GM18867 (cell line): ENCODE results near the gene SEMA5B.
A peak's percentile ranks its signal among the peaks of the same experiment; 100 is the strongest.

Source experiments
- ATAC-seq: cut with Tn5 transposase; IDR thresholded peaks from one replicate; pipeline ENCODE4 v1.9.1; 2021; ENCODE audit warnings: mild to moderate bottlenecking, moderate library complexity; ENCODE audit not compliant: unreplicated experiment

The SEMA5B gene

DNA sequence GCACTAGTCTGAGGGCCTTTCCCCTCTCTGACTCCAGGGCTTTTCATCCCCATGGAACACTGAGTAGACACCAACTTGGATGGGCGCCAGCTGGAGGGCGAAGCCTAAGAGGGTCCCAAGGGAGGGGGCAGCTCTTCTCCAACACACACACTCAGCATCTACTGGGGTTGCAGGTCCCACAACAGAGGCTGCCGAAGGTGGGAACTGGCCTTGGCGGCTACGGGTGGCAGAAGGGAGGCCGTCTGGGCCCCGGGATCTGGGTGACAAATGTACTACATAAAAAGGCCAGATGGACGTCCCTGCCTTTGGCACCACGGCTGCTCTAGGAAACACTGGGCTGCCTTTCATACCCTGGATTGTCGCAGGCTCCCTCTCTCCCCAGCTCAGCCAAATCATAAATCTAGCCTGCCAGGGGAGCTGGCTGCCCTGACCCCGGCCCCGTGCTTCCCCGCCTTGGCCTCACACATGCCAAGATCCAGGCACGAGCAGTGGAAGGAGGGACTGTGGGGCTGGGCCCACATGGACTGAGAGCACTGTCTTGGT lies 31.5 kb downstream of the SEMA5B start:
- no peak for ATAC-seq

- ATAC-seq: no peak
Measured at GRCh38 chr3:122994954-122995353, 32.6 kb downstream of the SEMA5B start.

GRCh38 chr3:122993124-122993978 lies 34.2 kb downstream of the SEMA5B start:
- no peak for ATAC-seq

GRCh38 chr3:122992676-122993075 lies 34.9 kb downstream of the SEMA5B start:
- ATAC-seq: no peak

DNA sequence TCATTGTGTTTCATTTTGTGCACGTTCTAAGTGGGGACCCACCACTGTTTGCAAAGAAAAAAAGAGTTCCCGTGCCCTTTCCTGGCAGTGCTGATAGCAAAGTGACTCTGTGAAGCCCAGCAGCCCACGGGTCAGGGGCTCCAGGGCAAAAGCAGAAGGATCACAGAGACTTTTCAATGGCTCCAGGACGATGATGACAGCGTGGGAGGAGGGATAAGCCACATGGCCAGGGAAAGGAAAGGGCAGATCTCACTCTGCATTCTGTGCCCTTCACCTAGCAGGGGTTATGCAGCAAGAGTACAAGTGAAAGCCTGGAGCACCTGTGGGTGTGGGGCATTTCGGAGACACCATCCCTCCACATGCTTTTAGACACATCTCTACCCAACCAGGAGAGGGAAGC lies 35.4 kb downstream of the SEMA5B start:
- ATAC-seq: no peak

DNA sequence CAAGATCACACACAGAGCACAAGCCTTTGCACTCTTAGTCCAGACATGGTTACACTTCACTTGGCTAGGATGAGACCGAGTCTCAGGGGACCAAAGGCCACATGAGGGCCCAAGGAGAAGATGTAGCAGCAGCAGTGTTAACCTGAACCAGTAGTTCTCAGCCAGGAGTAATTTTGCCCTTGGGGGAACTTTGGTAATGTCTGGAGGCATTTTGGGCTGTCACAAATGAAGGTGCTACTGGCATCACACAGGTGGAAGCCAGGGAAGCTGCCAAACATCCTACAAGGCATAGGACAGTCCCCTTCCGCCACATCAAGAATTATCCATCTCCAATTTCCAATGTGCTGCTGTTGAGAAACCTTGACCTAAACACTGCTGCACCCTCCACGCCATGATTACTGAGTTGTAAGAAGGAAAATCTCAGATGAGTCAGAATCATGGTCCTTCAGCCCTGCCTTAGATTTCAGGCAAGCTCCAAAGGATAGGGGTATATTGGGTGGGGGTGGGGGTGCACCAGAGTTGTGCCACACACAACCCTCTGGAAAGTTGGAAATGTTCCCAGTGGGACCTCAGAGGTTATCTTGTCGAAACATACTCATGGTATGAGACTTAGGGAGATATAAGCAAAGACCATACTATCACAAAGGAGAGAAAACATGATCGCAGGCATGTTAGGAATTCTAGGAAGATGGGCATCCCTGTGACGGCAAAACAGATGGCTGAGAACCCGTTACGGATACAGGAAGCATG lies 36.2 kb downstream of the SEMA5B start:
- ATAC-seq: no peak

DNA sequence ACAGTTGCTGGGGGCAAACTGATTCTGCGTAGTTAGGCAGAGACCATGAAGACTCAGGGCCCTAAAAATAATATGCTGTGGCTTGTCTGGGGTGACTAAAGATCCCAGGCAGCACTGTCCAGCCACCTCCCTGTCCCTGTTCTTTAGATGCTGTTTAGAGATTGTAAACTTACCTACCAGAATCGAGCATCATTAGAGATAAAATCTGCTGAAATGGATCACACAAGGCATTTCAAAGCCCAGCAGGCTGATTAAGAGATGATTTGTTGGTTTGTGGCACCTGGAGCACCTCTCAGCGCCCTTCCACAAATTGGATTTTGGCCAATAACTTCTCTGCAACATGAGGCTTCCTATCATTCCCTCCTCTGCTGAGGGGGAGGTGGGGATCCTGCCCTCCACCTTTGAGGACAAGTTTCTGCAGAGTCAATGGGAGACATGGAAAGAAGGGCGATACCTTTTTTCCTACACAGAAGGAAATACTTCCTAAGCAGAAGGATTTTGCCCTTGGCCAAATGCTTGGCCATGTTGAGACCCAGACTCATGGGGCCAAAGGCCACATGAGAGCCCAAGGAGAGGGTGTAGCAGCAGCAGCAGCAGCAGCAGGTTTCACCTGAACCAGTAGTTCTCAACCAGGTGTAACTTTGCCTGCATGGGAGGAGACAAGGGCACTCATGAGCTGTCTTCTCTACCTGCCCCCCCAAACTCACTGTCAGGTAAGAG lies 37.5 kb downstream of the SEMA5B start:
- ATAC-seq: no peak

- no peak for ATAC-seq
Measured at GRCh38 chr3:122988508-122988907, 39.1 kb downstream of the SEMA5B start.

DNA sequence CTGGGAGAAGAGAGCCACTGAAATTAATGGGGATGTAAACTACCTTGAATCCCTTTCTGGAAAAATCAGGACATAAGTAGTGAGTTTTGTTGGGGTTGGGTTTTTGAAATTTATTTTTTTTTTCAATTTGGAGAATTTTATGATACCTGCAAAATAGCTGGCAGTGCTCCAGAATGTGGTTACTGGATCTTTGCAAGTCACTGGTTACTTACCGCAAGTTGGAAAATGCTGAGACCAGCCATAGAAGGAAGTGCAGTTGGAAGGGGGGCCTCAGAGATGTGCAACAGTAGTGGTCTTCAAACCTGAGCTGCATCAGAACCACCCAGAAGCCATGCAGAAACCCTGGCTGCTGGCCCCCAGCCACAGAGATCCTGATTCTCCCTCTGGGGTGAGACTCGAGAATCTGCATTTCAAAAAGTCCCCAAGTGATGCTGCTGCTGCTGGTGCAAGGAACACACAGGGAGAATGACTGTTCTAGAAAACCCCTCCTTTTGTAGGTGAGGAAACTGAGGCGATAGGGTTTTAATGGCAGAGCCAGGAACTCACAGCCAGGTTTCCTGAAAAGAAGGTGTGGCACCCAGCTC lies 39.7 kb downstream of the SEMA5B start:
- no peak for ATAC-seq

GRCh38 chr3:122987231-122987630 lies 40.3 kb downstream of the SEMA5B start:
- ATAC-seq: no peak

- no peak for ATAC-seq
Measured at GRCh38 chr3:122986693-122987179, 40.8 kb downstream of the SEMA5B start.

DNA sequence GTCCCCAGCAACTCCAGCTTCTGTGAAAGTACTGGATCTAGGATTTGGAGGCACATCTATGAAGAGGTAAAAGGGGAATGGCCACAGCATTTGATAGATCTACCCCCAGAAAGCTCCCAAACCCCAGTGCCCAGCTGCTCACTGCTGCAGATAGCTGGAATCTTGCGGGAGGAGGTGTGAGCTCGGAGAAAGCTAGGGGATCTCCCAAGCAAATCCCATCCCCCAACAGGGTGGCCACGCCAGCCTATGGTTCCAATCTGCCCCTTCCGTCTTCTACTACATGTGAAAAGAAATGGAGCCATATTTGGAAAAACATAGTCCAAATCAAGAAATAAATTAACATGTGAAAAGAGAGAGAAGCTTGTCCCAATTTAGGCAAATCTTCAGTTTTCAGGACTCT lies 42.0 kb downstream of the SEMA5B start:
- ATAC-seq: no peak

GRCh38 chr3:122984650-122985049 lies 42.9 kb downstream of the SEMA5B start:
- no peak for ATAC-seq

GRCh38 chr3:122984007-122984406 lies 43.6 kb downstream of the SEMA5B start:
- no peak for ATAC-seq

- ATAC-seq: no peak
Measured at GRCh38 chr3:122982216-122983185, 45.1 kb downstream of the SEMA5B start.

GRCh38 chr3:122979211-122979610 lies 48.4 kb downstream of the SEMA5B start:
- no peak for ATAC-seq

DNA sequence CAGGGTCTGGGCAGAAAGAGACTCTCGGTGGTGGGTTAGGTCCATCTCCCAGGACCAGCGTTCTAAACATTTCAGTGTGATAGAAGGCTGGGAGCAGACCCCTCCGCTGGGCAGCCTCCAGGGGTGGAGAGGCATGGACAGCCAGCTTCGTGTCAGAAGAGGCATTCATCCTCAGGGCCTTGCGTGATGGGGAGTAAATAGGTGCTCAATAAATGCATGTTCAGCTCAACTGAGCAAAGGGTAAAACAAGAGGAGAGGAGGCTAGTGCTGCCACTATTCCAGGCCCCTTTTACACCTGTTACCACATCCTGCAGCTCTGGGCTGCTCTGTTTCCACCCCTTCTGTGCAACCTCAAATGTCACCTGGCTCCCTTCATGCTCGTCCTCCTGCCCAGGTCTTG lies 49.0 kb downstream of the SEMA5B start:
- ATAC-seq: no peak

DNA sequence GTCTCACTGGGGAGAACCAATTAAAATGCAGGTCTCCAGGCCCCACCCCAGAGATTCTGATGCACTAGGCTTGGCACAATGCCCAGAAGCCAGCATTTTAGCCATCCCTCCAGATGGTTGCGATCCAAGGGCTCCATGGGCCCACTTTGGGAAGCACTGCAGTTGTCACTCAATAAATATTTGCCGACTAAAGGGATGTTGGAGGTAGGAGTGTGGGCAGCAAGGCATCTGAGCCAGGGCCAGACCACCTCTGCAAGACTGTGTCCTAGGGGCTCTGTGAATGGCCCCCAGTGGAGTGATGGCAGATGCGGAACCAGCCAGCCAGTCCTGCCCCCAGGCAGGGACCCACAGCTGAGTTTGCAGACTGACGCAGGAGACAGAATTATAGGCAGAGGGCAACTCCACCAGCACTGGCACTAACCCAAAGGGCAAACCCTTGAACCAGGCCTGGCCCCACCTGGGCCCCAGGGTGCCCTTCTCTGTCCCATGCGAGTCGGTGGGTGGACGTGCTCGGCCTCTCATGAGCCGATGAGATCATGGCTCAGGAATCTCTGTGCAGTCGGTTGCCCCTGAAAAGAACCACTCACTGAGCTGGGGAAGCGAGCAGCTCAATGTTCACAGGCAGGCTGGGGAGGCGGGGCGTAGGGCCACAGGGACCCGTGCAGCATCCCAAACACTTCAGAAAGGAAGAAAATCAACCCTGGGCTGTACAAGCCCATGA lies 49.7 kb downstream of the SEMA5B start:
- ATAC-seq: no peak

GRCh38 chr3:122975924-122976293 lies 51.7 kb downstream of the SEMA5B start:
- peak; percentile 63 for ATAC-seq
